Dendritic cell treated with granulocyte-macrophage colony-stimulating factor and Interleukin-4, amounts not matched to agents 40 ng/mL and 50 ng/mL, for 4 days (primary cell): ENCODE results near the gene GCK.

Experiments used
- H3K27ac Mint-ChIP-seq: one replicate; pipeline ENCODE4 v1.8.0; 2022; ENCODE audit warnings: mild to moderate bottlenecking, mixed read lengths
- H3K27me3 Mint-ChIP-seq: one replicate; pipeline ENCODE4 v1.8.0; 2022; ENCODE audit warnings: mild to moderate bottlenecking, mixed read lengths
- H3K36me3 Mint-ChIP-seq: one replicate; pipeline ENCODE4 v1.8.0; 2022; ENCODE audit warnings: low read depth, mixed read lengths
- H3K4me1 Mint-ChIP-seq: one replicate; pipeline ENCODE4 v1.8.0; 2022; ENCODE audit warnings: low read depth, mixed read lengths
- H3K4me3 Mint-ChIP-seq: one replicate; pipeline ENCODE4 v1.8.0; 2022; ENCODE audit warnings: mild to moderate bottlenecking, moderate library complexity, mixed read lengths
- H3K9me3 Mint-ChIP-seq: one replicate; pipeline ENCODE4 v1.8.0; 2022; ENCODE audit warnings: mixed read lengths
- intact Hi-C: fragments of 100-400 bp; cut with micrococcal nuclease; formaldehyde crosslinking; loops from one replicate; pipeline ENCODE4 v1.15.0; 2022

GCK gene

DNA sequence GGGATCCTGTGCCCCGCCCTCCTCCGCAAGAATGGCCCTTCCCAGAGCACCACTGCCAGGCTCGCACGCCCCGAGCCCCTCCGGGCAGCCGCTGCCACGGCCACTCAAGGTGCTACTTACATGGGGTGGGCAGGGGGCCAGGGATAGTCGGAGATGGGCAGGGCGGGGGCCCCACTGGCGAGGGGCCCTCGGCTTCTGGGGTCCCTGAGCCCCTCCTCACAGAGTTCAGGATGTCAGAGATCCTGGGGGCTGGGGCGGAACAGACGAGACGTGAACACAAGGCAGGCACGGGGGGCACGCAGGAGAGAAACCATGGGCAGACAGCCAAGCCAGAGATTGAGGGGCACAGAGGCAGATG lies 37.1 kb upstream of the GCK start:
- no peak overlapping the region for H3K4me3 Mint-ChIP-seq
- intact Hi-C loops = no loop called here
- H3K9me3 Mint-ChIP-seq = no peaks in the 10 kb centered on the region
- H3K27me3 Mint-ChIP-seq = peaks cover 6% of the 10 kb centered on the region
- no peaks in the 10 kb centered on the region for H3K36me3 Mint-ChIP-seq
- H3K27ac Mint-ChIP-seq = no peak overlapping the region
- no peaks in the 10 kb centered on the region for H3K4me1 Mint-ChIP-seq

GRCh38 chr7:44225566-44226395 lies 36.5 kb upstream of the GCK start:
- H3K36me3 Mint-ChIP-seq = no peaks in the 10 kb centered on the region

DNA sequence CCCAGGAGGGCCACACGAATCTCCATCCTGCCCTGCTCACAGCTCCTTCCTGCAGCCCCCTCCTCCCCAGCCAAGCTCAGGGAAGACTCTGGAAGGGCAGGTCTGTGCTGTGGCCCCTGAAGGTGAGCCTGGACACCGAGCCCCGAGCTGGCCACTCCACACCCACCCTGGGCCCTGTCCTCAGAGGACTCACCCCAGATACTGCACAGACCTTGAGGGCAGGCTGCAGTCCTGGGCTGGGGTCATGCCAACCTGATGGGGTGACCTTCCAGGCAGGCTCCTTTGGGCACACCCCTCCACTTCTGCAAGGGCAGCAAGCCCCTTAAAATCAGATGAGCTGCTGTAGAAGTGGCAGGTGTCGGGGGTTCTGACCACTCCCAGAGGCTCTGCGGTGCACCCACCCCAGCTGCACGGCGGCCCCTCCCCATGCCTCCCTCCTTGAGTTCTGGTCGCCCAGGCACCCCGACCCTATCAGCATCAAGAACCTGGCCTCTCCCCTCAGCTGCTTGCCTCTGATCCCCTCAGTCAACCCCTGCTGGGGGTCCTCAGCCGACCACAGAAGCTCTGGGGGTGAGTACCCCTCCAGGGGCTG lies 35.8 kb upstream of the GCK start:
- no peak overlapping the region for H3K4me3 Mint-ChIP-seq
- H3K4me1 Mint-ChIP-seq = no peaks in the 10 kb centered on the region
- H3K9me3 Mint-ChIP-seq = no peaks in the 10 kb centered on the region
- no peaks in the 10 kb centered on the region for H3K36me3 Mint-ChIP-seq
- intact Hi-C loops = no loop called here
- H3K27ac Mint-ChIP-seq = no peak overlapping the region
- peaks cover 6% of the 10 kb centered on the region for H3K27me3 Mint-ChIP-seq

More at GRCh38 chr7:44225566-44226395, 36.5 kb upstream of the GCK start:
- intact Hi-C loops = no loop called here
- H3K4me3 Mint-ChIP-seq = no peak overlapping the region
- H3K27ac Mint-ChIP-seq = no peak overlapping the region
- no peaks in the 10 kb centered on the region for H3K4me1 Mint-ChIP-seq
- H3K9me3 Mint-ChIP-seq = no peaks in the 10 kb centered on the region
- H3K27me3 Mint-ChIP-seq = peaks cover 6% of the 10 kb centered on the region

- peaks cover 6% of the 10 kb centered on the region for H3K27me3 Mint-ChIP-seq
- H3K4me3 Mint-ChIP-seq = no peak overlapping the region
- H3K9me3 Mint-ChIP-seq = no peaks in the 10 kb centered on the region
- intact Hi-C loops = no loop called here
- no peaks in the 10 kb centered on the region for H3K4me1 Mint-ChIP-seq
- no peaks in the 10 kb centered on the region for H3K36me3 Mint-ChIP-seq
- H3K27ac Mint-ChIP-seq = no peak overlapping the region
Measured at GRCh38 chr7:44224080-44224973, 35.1 kb upstream of the GCK start.

DNA sequence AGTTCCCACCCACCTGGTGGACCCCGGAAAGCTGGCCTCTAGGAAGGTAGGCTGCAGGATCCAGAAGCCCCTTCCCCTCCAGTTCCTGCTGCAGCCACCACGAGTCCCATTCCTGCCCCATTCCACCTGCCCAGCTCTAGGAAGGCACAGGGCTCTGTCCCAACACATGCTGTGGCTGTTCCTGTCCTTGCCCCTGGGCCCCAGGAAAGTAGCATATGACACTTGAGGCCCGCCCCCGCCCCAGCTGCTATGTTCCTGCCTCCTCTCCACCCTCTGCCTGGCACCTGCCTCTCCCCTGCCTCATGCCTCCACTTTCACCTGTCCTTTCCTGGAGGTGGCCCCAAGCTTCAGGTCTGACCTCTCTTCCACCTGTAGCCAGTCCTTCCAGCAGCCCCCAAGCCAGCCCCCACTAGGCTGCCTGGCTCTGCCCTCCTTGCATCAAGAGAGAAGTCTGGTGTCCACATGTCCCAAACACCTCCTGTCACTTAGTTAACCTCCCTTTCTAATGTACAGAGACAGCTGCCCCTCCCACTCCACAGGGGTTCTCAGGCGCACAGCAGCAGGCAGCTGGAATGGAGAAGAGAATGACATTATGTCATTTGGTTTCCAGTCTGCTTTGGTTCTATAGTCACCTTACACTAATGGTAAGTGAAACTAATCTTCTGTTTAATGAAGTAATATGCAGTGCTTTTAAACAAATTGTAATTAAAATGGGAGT lies 34.3 kb upstream of the GCK start:
- Mint-ChIP-seq H3K36me3 (no peaks in the 10 kb centered on the region), H3K9me3 (no peaks in the 10 kb centered on the region), H3K27ac (no peak overlapping the region), H3K4me3 (no peak overlapping the region), H3K27me3 (peaks cover 6% of the 10 kb centered on the region), H3K4me1 (no peaks in the 10 kb centered on the region)
- intact Hi-C loops = no loop called here

GRCh38 chr7:44222776-44223261 lies 33.6 kb upstream of the GCK start:
- Mint-ChIP-seq H3K4me1 (no peaks in the 10 kb centered on the region), H3K36me3 (no peaks in the 10 kb centered on the region), H3K27ac (no peak overlapping the region), H3K27me3 (peaks cover 6% of the 10 kb centered on the region), H3K9me3 (no peaks in the 10 kb centered on the region), H3K4me3 (no peak overlapping the region)
- intact Hi-C loops = no loop called here

GRCh38 chr7:44222074-44222473 lies 32.8 kb upstream of the GCK start:
- H3K27ac Mint-ChIP-seq = no peak overlapping the region
- no peaks in the 10 kb centered on the region for H3K4me1 Mint-ChIP-seq
- H3K4me3 Mint-ChIP-seq = no peak overlapping the region
- no peaks in the 10 kb centered on the region for H3K36me3 Mint-ChIP-seq
- no peaks in the 10 kb centered on the region for H3K9me3 Mint-ChIP-seq
- peaks cover 6% of the 10 kb centered on the region for H3K27me3 Mint-ChIP-seq
- intact Hi-C loops = no loop called here

GRCh38 chr7:44221231-44221791 lies 32.1 kb upstream of the GCK start:
- H3K4me3 Mint-ChIP-seq = no peak overlapping the region
- intact Hi-C loops = no loop called here
- no peaks in the 10 kb centered on the region for H3K36me3 Mint-ChIP-seq
- no peaks in the 10 kb centered on the region for H3K4me1 Mint-ChIP-seq
- H3K9me3 Mint-ChIP-seq = no peaks in the 10 kb centered on the region
- peaks cover 4% of the 10 kb centered on the region for H3K27me3 Mint-ChIP-seq
- H3K27ac Mint-ChIP-seq = no peak overlapping the region

- Mint-ChIP-seq H3K27ac (no peak overlapping the region), H3K27me3 (no peaks in the 10 kb centered on the region), H3K36me3 (no peaks in the 10 kb centered on the region), H3K9me3 (no peaks in the 10 kb centered on the region), H3K4me1 (no peaks in the 10 kb centered on the region), H3K4me3 (no peak overlapping the region)
- intact Hi-C loops = no loop called here
Measured at GRCh38 chr7:44220358-44221112, 31.3 kb upstream of the GCK start.

DNA sequence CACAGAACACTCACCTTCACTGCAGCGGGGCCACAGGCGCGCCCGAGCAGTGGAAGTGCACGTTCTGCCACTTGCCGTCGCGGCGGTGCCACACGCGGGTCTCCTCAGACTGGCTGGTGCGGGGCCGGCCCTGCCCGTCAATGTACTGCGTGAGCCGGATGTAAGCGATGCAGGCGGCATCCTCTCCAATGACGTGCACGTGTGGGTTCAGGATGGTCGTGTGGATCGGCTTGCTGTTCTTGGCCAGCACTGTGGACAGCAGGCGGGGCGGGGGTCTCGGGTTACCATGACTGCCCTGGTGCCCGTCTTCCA lies 30.8 kb upstream of the GCK start:
- intact Hi-C loops = no loop called here
- Mint-ChIP-seq H3K36me3 (no peaks in the 10 kb centered on the region), H3K9me3 (no peaks in the 10 kb centered on the region), H3K27me3 (no peaks in the 10 kb centered on the region), H3K4me3 (no peak overlapping the region), H3K4me1 (no peaks in the 10 kb centered on the region), H3K27ac (no peak overlapping the region)

- Mint-ChIP-seq H3K27ac (no peak overlapping the region), H3K36me3 (peaks cover 3% of the 10 kb centered on the region), H3K27me3 (no peaks in the 10 kb centered on the region), H3K9me3 (no peaks in the 10 kb centered on the region), H3K4me1 (peaks cover 3% of the 10 kb centered on the region), H3K4me3 (no peak overlapping the region)
- intact Hi-C loops = no loop called here
Measured at GRCh38 chr7:44219371-44220045, 30.3 kb upstream of the GCK start.

DNA sequence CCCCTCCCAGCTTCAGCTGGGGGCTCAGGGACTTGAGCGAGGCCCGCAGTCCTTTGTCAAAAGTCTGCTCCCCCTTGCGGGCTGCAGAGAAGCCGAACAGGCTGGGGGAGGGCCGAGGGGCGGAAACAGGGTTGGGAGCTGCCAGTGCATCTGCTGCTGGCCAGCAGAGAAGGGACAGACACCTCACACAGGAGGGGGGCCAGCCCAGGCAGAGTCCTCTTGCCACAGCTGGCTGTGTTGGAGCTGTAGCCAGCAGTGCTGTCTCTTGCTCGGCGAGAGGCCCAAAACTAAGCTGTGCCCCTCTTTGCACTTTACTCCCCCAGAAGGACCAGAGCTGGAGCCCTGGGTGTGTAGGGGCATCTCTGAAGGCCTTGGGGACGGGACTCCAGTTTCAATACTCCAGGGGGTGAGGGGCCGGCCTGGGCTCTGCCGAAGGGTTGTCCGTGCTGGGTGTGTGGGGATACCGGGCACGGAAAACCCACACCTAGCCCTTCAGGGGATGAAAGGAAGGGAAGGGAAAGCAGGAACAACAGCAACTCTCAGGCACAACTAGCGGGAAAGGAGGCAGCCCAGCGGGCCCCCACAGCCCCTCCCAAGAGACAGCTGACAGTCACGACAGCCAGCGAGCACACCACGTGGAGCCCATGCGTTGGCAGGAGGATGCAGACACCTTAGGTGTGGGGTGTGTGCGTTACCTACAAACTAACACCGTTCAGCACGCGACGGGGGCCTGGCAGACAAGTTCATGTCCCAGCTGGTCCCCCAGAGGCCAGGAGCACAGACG lies 29.4 kb upstream of the GCK start:
- H3K4me1 Mint-ChIP-seq = peaks cover 12% of the 10 kb centered on the region

More for the DNA sequence above, 29.4 kb upstream of the GCK start:
- peaks cover 9% of the 10 kb centered on the region for H3K36me3 Mint-ChIP-seq
- no peak overlapping the region for H3K27ac Mint-ChIP-seq
- H3K4me3 Mint-ChIP-seq = no peak overlapping the region
- H3K9me3 Mint-ChIP-seq = no peaks in the 10 kb centered on the region
- intact Hi-C loops = no loop called here
- no peaks in the 10 kb centered on the region for H3K27me3 Mint-ChIP-seq
